ENCODE measurements around the gene NKD1. TPM values are rescaled to one million over a fixed set of nuclear protein-coding genes. Genes with fewer than 3 reads are reported as not detected.

Gene NKD1
- total and polyA plus RNA-seq, 8 donors = 12.5 to 46.9 (median 37.9) TPM

DNA sequence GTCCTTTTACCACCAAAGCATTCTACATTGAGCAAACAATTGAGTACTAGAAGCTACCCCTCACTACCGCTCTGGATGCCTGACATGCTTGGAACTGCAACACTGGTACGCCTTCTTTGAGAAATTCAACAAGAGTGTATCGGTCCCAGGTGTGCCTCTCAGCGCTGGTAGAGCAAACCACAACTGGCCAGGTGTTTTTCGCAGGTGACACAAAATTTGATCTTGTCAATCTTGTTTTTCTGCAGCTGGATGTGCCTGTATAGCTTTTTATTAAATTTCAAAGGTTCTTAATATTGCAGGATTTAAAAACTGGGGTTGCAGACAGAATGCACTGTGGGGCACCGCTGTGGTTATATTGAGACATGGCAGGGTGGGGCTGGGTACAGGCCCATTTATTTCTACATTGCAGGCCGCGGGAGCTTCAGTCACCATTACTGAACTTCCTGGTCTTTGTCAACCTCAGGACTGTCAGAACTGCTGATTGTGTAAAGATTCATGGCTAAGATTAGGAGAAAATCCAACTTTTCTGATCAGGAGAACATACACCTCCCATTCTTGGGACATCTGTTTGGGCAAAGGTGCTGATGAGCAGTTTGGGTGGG is 137.4 kb downstream of the NKD1 start:
- Histone ChIP-seq H3K9me3 (no peaks in the 10 kb centered on the region), H3K27me3 (no peaks in the 10 kb centered on the region), H3K4me1 (peaks cover 0 to 67% of the 10 kb centered on the region in 2 donors), H3K4me3 (no peak overlapping the region), H3K27ac (peak overlapping the region; percentile 13 to 89), H3K36me3 (no peaks in the 10 kb centered on the region)
- DNase-seq = no peak
- TF ChIP-seq, protein P1, sequence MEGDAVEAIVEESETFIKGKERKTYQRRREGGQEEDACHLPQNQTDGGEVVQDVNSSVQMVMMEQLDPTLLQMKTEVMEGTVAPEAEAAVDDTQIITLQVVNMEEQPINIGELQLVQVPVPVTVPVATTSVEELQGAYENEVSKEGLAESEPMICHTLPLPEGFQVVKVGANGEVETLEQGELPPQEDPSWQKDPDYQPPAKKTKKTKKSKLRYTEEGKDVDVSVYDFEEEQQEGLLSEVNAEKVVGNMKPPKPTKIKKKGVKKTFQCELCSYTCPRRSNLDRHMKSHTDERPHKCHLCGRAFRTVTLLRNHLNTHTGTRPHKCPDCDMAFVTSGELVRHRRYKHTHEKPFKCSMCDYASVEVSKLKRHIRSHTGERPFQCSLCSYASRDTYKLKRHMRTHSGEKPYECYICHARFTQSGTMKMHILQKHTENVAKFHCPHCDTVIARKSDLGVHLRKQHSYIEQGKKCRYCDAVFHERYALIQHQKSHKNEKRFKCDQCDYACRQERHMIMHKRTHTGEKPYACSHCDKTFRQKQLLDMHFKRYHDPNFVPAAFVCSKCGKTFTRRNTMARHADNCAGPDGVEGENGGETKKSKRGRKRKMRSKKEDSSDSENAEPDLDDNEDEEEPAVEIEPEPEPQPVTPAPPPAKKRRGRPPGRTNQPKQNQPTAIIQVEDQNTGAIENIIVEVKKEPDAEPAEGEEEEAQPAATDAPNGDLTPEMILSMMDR (IDR thresholded peaks at IDR 0.05) = no peak
- intact Hi-C loops (cut with DNase I) = no loop called here
- peak; percentile 58 for ATAC-seq

DNA sequence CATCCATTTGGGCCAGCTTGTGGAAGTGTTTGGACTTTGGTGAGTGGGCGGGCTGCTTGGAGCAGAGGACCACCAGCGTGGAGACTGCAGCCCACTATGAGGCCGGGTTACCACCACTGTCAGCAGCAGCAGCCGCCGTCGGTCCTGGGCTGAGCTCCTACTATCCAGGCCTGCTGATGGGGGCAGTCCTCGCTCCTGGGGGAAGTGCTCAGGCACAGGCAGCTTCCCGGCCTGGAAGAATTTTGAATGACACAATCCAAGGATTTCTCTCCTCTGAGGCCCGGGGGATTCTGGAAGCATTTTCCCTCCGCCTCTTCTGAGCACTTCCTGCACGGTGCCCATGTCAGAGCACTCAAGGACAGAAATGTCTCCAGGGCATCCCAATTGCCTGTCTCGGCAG is 139.9 kb downstream of the NKD1 start:
- no peak for ATAC-seq
- TF ChIP-seq, protein P1 (IDR thresholded peaks at IDR 0.05) = no peak
- DNase-seq = no peak
- Histone ChIP-seq H3K4me1 (peaks cover 0 to 49% of the 10 kb centered on the region in 2 donors), H3K27ac (peak overlapping the region in 1 of 2 donors; percentile 4), H3K36me3 (no peaks in the 10 kb centered on the region), H3K9me3 (no peaks in the 10 kb centered on the region), H3K27me3 (no peaks in the 10 kb centered on the region), H3K4me3 (no peak overlapping the region)
- intact Hi-C loops (cut with DNase I) = no loop called here

DNA sequence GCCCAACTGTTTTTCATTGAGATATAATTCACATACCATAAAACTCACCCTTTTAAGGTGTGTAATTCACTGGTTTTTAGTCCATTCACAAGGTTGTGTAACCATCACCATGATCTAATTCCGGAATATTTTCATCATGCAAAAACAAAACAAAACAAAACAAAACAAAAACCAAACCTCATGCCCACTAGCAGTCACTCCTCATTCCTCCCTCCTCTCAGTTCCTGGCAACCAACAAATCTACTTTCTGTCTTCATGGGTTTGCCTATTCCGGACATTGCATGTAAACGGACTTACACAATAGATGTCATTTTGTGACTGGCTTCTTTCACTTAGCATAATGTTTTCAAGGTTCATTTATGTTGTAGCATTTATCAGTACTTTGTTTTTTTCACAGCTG is 140.7 kb downstream of the NKD1 start:
- DNase-seq (no peak), ATAC-seq (no peak)
- Histone ChIP-seq H3K36me3 (no peaks in the 10 kb centered on the region), H3K27me3 (no peaks in the 10 kb centered on the region), H3K4me3 (no peak overlapping the region), H3K27ac (peak overlapping the region in 1 of 2 donors; percentile 35), H3K9me3 (no peaks in the 10 kb centered on the region), H3K4me1 (peaks cover 0 to 49% of the 10 kb centered on the region in 2 donors)
- TF ChIP-seq, protein P1 (IDR thresholded peaks at IDR 0.05) = no peak
- intact Hi-C loops (cut with DNase I) = no loop called here

DNA sequence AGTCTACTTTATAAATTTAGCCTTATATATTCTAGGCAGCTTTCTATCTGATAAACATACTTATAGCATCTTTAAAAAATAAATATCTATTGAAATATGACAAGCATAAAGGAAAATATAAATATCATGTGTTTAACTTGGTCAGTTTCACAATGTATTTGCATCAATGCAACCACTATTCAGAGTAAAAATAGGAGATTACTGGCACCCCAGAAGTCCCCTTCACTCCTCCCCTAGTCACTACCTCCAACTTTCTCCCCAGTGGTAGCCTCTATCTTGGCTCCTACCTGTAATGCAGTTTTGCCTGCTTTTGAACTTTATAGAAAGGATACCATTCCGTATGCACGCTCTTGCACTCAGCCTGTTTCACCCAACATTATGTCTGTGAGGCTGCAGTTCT is 142.0 kb downstream of the NKD1 start:
- no peak overlapping the region for H3K27ac ChIP-seq
- H3K9me3 ChIP-seq = no peaks in the 10 kb centered on the region
- TF ChIP-seq, protein P1 (IDR thresholded peaks at IDR 0.05) = no peak
- DNase-seq (no peak), ATAC-seq (no peak)
- H3K36me3 ChIP-seq = no peaks in the 10 kb centered on the region
- intact Hi-C loops (cut with DNase I) = no loop called here
- no peak overlapping the region for H3K4me3 ChIP-seq
- peaks cover 0 to 49% of the 10 kb centered on the region in 2 donors for H3K4me1 ChIP-seq
- H3K27me3 ChIP-seq = no peaks in the 10 kb centered on the region

DNA sequence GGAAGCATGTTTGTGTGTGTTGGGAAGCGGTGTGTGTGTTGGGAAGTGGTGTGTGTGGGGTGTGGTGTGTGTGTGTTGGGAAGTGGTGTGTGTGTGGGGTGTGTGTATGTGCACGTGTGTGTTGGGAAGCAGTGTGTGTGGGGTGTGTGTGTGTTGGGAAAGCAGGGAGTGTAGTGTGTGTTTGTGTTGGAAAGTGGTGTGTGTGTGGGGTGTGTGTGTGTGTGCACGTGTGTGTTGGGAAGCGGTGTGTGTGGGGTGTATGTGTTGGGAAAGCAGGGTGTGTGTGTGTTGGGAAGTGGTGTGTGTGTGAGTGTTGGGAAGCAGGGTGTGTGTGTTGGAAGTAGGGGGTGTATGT is 144.4 kb downstream of the NKD1 start:
- Histone ChIP-seq H3K4me1 (peaks cover 17 to 55% of the 10 kb centered on the region in 2 donors), H3K27me3 (no peaks in the 10 kb centered on the region), H3K27ac (no peak overlapping the region), H3K4me3 (no peak overlapping the region), H3K36me3 (no peaks in the 10 kb centered on the region), H3K9me3 (no peaks in the 10 kb centered on the region)
- TF ChIP-seq, protein P1 (IDR thresholded peaks at IDR 0.05) = no peak
- intact Hi-C loops (cut with DNase I) = no loop called here
- DNase-seq = no peak
- ATAC-seq = no peak
